Astrocyte (in vitro differentiated cells and primary cell): ENCODE data around the gene TPST2. TPM values are rescaled to one million over a fixed set of nuclear protein-coding genes. Genes with fewer than 3 reads are reported as not detected.
A peak's percentile ranks its signal among the peaks of the same experiment; 100 is the strongest.

Source experiments
- DNase-seq: peaks from one replicate; pipeline ENCODE4 v3.0.0-alpha.2; 2010; ENCODE audit warnings: low read depth
- FAIRE-seq: peaks from 2 replicates; lab custom pipeline; 2011; peaks lifted over from hg19 to GRCh38; lab: Jason Lieb, UNC
- H2AFZ ChIP-seq: 2 replicates; pipeline ENCODE4 v1.6.0; 2012; ENCODE audit warnings: low read depth, low read length, inconsistent platforms
- H3K27ac ChIP-seq: 2 replicates; pipeline ENCODE4 v1.5.1; 2011; ENCODE audit warnings: low read depth, low read length, inconsistent platforms
- H3K27me3 ChIP-seq: 2 replicates; pipeline ENCODE4 v1.6.0; 2011; ENCODE audit warnings: low read length, inconsistent platforms; ENCODE audit not compliant: insufficient read depth
- H3K36me3 ChIP-seq: 2 replicates; pipeline ENCODE4 v1.5.1; 2011; ENCODE audit warnings: low read length, inconsistent platforms; ENCODE audit not compliant: insufficient read depth
- H3K4me1 ChIP-seq: 2 replicates; pipeline ENCODE4 v1.5.1; 2011; ENCODE audit warnings: low read length, inconsistent platforms; ENCODE audit not compliant: insufficient read depth
- H3K4me2 ChIP-seq: 2 replicates; pipeline ENCODE4 v1.6.0; 2012; ENCODE audit warnings: low read length, inconsistent platforms
- H3K4me3 ChIP-seq: 2 replicates; pipeline ENCODE4 v1.5.1; 2011; ENCODE audit warnings: low read depth, mild to moderate bottlenecking, low read length, inconsistent platforms; ENCODE audit not compliant: insufficient read depth
- H3K79me2 ChIP-seq: 2 replicates; pipeline ENCODE4 v1.6.0; 2012; ENCODE audit warnings: mild to moderate bottlenecking, low read length, inconsistent platforms; ENCODE audit not compliant: insufficient read depth
- H3K9ac ChIP-seq: 2 replicates; pipeline ENCODE4 v1.6.0; 2012; ENCODE audit warnings: mild to moderate bottlenecking, low read length, inconsistent platforms
- H3K9me3 ChIP-seq: 2 replicates; pipeline ENCODE4 v1.5.1; 2012; ENCODE audit warnings: low read depth, mild to moderate bottlenecking, low read length, inconsistent platforms; ENCODE audit not compliant: insufficient read depth
- H4K20me1 ChIP-seq: 2 replicates; pipeline ENCODE4 v1.6.0; 2012; ENCODE audit warnings: low read length, inconsistent platforms; ENCODE audit not compliant: insufficient read depth
- H3K27ac Mint-ChIP-seq: one replicate; pipeline ENCODE4 v1.8.0; 2021; ENCODE audit warnings: mild to moderate bottlenecking, mixed read lengths; ENCODE audit not compliant: unreplicated experiment
- H3K27me3 Mint-ChIP-seq: one replicate; pipeline ENCODE4 v1.8.0; 2021; ENCODE audit warnings: low read depth, mixed read lengths; ENCODE audit not compliant: unreplicated experiment
- H3K36me3 Mint-ChIP-seq: one replicate; pipeline ENCODE4 v1.8.0; 2021; ENCODE audit warnings: low read depth, mixed read lengths; ENCODE audit not compliant: unreplicated experiment
- H3K4me1 Mint-ChIP-seq: one replicate; pipeline ENCODE4 v1.8.0; 2021; ENCODE audit warnings: low read depth, mixed read lengths; ENCODE audit not compliant: unreplicated experiment
- H3K4me3 Mint-ChIP-seq: one replicate; pipeline ENCODE4 v1.8.0; 2021; ENCODE audit warnings: mild to moderate bottlenecking, moderate library complexity, mixed read lengths; ENCODE audit not compliant: unreplicated experiment
- H3K9me3 Mint-ChIP-seq: one replicate; pipeline ENCODE4 v1.8.0; 2021; ENCODE audit warnings: mild to moderate bottlenecking, mixed read lengths; ENCODE audit not compliant: unreplicated experiment
- CTCF ChIP-seq: IDR thresholded peaks from 2 replicates; pipeline ENCODE4 v1.5.1; 2011; ENCODE audit warnings: low read depth, mild to moderate bottlenecking, inconsistent platforms, low read length, moderate library complexity; ENCODE audit not compliant: insufficient read depth
- EZH2 ChIP-seq: IDR thresholded peaks from 2 replicates; pipeline ENCODE4 v1.6.1; 2012; ENCODE audit warnings: mild to moderate bottlenecking, low read length, inconsistent platforms; ENCODE audit not compliant: insufficient read depth
- total RNA-seq: library from RNA; stranded (reverse); gene quantifications from 2 replicates; pipeline ENCODE4 v1.2.1, GENCODE V29; 2021

The TPST2 gene
- total RNA-seq, 1 donor from 2014 or later, result 55.7 TPM

- no peak for FAIRE-seq
- Histone ChIP-seq H3K4me2 (no peak overlapping the region), H2AFZ (no peak overlapping the region), H3K9me3 (no peaks in the 10 kb centered on the region), H3K27ac (no peak overlapping the region), H4K20me1 (no peaks in the 10 kb centered on the region), H3K79me2 (peaks cover 24% of the 10 kb centered on the region), H3K4me3 (no peak overlapping the region), H3K27me3 (no peaks in the 10 kb centered on the region), H3K36me3 (peaks cover 87% of the 10 kb centered on the region), H3K9ac (no peak overlapping the region), H3K4me1 (peaks cover 13% of the 10 kb centered on the region)
- Mint-ChIP-seq H3K4me1 (peaks cover 12% of the 10 kb centered on the region), H3K27ac (peak overlapping the region; percentile 47), H3K4me3 (no peak overlapping the region), H3K27me3 (no peaks in the 10 kb centered on the region), H3K9me3 (no peaks in the 10 kb centered on the region), H3K36me3 (peaks cover 43% of the 10 kb centered on the region)
- TF ChIP-seq CTCF, result no peak
- no peak for TF ChIP-seq EZH2
- DNase-seq, result no peak
Observed at GRCh38 chr22:26492220-26492619, 97.7 kb downstream of the TPST2 start.

GRCh38 chr22:26489447-26490036 is 100.4 kb downstream of the TPST2 start:
- H3K9me3 Mint-ChIP-seq, result no peaks in the 10 kb centered on the region
- peak overlapping the region; percentile 21 for H3K4me3 Mint-ChIP-seq
- no peak overlapping the region for H3K4me2 ChIP-seq
- no peak overlapping the region for H2AFZ ChIP-seq
- H3K4me1 Mint-ChIP-seq, result peaks cover 24% of the 10 kb centered on the region
- H3K4me3 ChIP-seq, result no peak overlapping the region
- no peak overlapping the region for H3K27ac Mint-ChIP-seq
- no peak overlapping the region for H3K27ac ChIP-seq
- H4K20me1 ChIP-seq, result no peaks in the 10 kb centered on the region
- no peaks in the 10 kb centered on the region for H3K27me3 ChIP-seq
- no peak for DNase-seq
- peaks cover 20% of the 10 kb centered on the region for H3K4me1 ChIP-seq
- FAIRE-seq, result no peak
- H3K79me2 ChIP-seq, result peaks cover 44% of the 10 kb centered on the region
- H3K36me3 Mint-ChIP-seq, result peaks cover 35% of the 10 kb centered on the region
- H3K9ac ChIP-seq, result no peak overlapping the region
- no peaks in the 10 kb centered on the region for H3K27me3 Mint-ChIP-seq
- H3K36me3 ChIP-seq, result peaks cover 64% of the 10 kb centered on the region
- no peak for TF ChIP-seq CTCF
- H3K9me3 ChIP-seq, result no peaks in the 10 kb centered on the region

GRCh38 chr22:26487996-26488395 is 101.9 kb downstream of the TPST2 start:
- H3K4me1 Mint-ChIP-seq, result peaks cover 18% of the 10 kb centered on the region
- Histone ChIP-seq H4K20me1 (no peaks in the 10 kb centered on the region), H3K27ac (no peak overlapping the region), H3K79me2 (peaks cover 57% of the 10 kb centered on the region), H3K4me1 (peaks cover 14% of the 10 kb centered on the region), H3K4me3 (no peak overlapping the region), H3K9me3 (no peaks in the 10 kb centered on the region), H3K27me3 (no peaks in the 10 kb centered on the region), H3K4me2 (no peak overlapping the region), H2AFZ (no peak overlapping the region), H3K9ac (no peak overlapping the region), H3K36me3 (peaks cover 52% of the 10 kb centered on the region)
- no peaks in the 10 kb centered on the region for H3K27me3 Mint-ChIP-seq
- H3K9me3 Mint-ChIP-seq, result no peaks in the 10 kb centered on the region
- peaks cover 20% of the 10 kb centered on the region for H3K36me3 Mint-ChIP-seq
- no peak for FAIRE-seq
- H3K4me3 Mint-ChIP-seq, result no peak overlapping the region
- DNase-seq, result no peak
- no peak for TF ChIP-seq EZH2
- H3K27ac Mint-ChIP-seq, result no peak overlapping the region
